ENCODE measurements around the gene DCLK3.

The DCLK3 gene

DNA sequence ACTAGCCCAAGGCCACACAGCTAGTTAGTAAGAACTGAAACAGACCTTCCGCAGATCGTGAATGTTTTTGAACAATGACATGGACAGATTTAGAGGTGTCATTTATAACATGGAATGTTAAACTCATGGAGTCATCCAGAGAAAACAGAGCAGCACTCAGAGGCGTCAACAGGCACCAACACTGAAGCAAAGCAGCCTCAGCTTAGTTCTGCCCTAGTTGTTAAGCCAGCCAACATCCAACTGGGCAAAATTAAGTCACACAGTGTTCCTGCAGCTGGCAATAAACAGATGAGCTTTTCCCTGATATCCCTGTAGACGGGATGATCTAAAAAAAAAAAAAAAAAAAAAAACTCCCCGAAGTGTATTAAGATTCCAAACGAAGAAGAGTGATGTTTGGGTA, 13.6 kb downstream of the DCLK3 start:
- DNase-seq (ENCODE audit: low read depth), result no peak
- H3K4me3 ChIP-seq (ENCODE audit: low read depth, low read length), result no peak overlapping the region
- TF ChIP-seq CTCF (conservative IDR thresholded peaks at IDR 0.05; ENCODE audit: low read depth, low read length), result no peak

- no peak for TF ChIP-seq CTCF (conservative IDR thresholded peaks at IDR 0.05; ENCODE audit: low read depth, low read length)
- DNase-seq (ENCODE audit: low read depth), result no peak
- no peak overlapping the region for H3K4me3 ChIP-seq (ENCODE audit: low read depth, low read length)
These were observed 19.6 kb downstream of the DCLK3 start for GRCh38 chr3:36744763-36745162.

GRCh38 chr3:36743826-36744225, 20.5 kb downstream of the DCLK3 start:
- no peak for TF ChIP-seq CTCF (conservative IDR thresholded peaks at IDR 0.05; ENCODE audit: low read depth, low read length)
- H3K4me3 ChIP-seq (ENCODE audit: low read depth, low read length), result no peak overlapping the region
- DNase-seq (ENCODE audit: low read depth), result no peak

GRCh38 chr3:36741285-36741684, 23.1 kb downstream of the DCLK3 start:
- peak; percentile 31 for TF ChIP-seq CTCF (conservative IDR thresholded peaks at IDR 0.05; ENCODE audit: low read depth, low read length)
- H3K4me3 ChIP-seq (ENCODE audit: low read depth, low read length), result no peak overlapping the region
- DNase-seq (ENCODE audit: low read depth), result no peak

GRCh38 chr3:36740787-36741186, 23.6 kb downstream of the DCLK3 start:
- no peak for TF ChIP-seq CTCF (conservative IDR thresholded peaks at IDR 0.05; ENCODE audit: low read depth, low read length)
- H3K4me3 ChIP-seq (ENCODE audit: low read depth, low read length), result no peak overlapping the region
- no peak for DNase-seq (ENCODE audit: low read depth)

DNA sequence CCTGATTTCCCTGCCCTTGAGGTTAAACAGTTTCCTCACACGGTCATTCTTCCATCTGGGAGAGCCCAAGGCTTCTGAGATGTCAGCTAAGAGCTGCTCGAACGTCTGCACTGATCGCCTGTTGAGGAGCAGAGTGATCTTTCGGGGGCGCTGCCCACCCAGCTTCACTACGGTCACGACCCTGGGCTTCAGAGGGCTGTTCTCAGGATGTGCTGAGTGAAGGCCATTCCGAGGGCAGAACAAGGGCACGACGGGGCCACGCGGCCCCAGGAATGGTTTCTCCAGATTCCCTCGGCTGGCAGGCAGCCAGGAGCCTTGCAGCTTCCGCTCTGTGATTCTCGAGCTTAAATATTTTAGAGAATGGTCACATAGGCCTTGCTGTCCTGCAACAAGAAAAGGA, 25.7 kb downstream of the DCLK3 start:
- TF ChIP-seq CTCF (conservative IDR thresholded peaks at IDR 0.05; ENCODE audit: low read depth, low read length), result no peak
- peak; percentile 35 for DNase-seq (ENCODE audit: low read depth)

DNA sequence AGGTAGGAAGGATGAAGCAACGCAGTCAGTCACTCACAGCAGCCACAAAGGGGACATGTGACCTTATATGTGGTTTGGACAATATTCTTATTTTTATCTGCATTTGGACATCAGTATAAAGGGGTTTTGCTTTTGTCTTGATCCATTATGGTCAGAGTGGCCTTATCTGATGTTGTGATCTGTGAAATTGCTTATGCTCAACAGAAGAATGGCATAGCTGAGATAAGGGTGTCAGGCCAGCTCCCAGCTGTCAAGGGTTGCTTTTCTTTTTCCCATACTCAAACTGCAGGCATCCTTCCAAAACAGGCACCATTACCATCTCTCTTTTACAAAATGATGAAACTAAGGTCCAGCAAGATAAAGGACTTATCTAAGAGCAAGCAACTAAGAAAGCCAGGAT, 28.1 kb downstream of the DCLK3 start:
- H3K4me3 ChIP-seq (ENCODE audit: low read depth, low read length), result no peak overlapping the region
- DNase-seq (ENCODE audit: low read depth), result peak; percentile 16
- TF ChIP-seq CTCF (conservative IDR thresholded peaks at IDR 0.05; ENCODE audit: low read depth, low read length), result no peak

More for the DNA sequence above, 25.7 kb downstream of the DCLK3 start:
- H3K4me3 ChIP-seq (ENCODE audit: low read depth, low read length), result no peak overlapping the region
